Epidermal melanocyte (primary cell): ENCODE measurements around the gene RXRB.

Source experiments
- DNase-seq: peaks from one replicate; pipeline ENCODE4 v3.0.0; 2011; ENCODE audit warnings: low spot score; ENCODE audit not compliant: insufficient read length

Gene RXRB

GRCh38 chr6:33197431-33198048 lies 2.9 kb downstream of the RXRB start:
- DNase-seq, result peak; percentile 81

DNA sequence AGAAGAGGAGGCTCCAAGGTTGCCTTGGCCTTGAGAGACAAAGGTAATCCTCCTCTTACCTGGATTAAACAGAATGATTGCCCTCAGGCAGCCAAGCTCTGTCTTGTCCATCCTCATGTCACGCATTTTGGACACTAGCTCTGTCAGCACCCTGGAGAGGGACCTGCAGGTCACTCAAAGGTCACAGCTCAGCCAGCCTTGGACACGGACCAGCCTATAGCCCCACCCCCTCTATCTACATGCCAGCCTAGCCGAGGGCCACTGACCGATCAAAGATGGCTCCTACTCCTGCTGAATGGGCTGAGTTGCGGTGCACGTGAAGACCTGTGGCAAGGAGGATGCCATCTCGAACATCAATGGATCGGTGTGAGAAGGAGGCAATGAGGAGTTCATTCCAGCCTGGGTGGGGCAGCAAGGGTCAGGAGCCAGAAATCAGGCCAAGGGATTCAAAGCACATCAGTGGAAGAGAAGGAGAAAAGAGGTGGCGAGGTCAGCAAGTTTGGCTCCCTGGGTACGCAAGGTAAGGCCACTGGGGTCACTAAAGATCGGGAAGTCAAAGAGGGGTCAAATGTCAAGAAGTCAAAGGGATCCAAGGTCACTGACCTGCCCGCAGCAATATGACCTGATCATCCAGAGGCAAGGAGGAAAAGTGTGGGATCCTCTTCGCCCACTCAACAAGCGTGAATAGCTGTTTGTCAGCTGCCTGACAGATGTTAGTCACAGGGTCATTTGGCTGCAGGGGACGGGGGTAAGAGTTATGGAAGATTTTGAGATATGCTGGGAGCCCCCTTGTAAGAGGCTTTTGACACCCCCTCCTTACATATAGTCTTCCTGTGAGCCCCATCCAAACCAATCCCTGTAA lies 4.9 kb downstream of the RXRB start:
- no peak for DNase-seq

DNA sequence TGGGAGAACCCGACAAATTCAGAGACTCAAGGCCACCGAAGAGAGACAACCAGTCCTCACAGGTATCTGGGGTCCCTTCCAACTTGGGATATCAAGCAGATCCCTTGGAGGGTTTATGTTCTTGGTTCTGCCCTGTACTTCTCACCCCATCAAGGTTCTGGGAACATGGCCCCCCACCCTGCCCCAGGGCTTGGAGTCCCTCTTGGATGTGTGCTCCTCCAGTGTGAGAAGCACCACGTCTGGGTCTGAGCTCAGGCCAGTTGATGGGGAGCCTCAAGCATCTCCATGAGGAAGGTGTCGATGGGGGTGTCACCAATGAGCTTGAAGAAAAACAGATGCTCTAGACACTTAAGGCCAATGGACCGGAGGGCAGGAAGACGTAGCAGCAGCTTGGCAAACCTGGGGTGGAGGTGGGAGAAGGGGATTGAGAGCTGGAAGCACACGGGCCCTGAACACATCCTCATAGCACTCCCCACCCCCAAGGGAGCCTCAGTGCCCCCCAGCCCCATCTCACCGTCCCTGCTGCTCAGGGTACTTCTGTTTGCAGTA lies 6.0 kb downstream of the RXRB start:
- DNase-seq, result no peak

DNA sequence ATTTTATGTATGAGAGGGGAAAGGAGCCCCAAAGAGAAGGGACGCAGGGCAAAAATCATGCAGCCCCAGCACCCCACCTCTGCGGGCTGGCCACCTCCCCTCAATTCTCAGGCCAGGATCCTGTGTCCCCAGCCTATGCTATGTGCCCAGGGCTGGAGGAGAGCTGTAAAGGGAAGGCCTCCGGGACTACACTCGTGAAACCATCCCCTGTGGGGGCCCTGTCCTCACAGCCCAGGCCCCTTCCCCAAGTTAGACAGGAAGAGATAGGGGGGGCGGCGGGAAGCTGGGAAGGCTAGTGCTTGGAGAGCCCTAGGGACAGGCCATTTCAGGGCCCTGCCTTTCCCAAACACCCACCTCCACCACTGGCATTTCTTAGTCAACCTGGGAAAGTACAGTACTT lies 6.8 kb downstream of the RXRB start:
- no peak for DNase-seq

GRCh38 chr6:33192671-33193602 lies 7.5 kb downstream of the RXRB start:
- peak; percentile 78 for DNase-seq

GRCh38 chr6:33192105-33192646 lies 8.3 kb downstream of the RXRB start, which contains the start of gene COL11A2:
COL11A2 (minus strand) TSS chr6:33192467; CDS start chr6:33192240, 227 bp downstream.
- no peak for DNase-seq

DNA sequence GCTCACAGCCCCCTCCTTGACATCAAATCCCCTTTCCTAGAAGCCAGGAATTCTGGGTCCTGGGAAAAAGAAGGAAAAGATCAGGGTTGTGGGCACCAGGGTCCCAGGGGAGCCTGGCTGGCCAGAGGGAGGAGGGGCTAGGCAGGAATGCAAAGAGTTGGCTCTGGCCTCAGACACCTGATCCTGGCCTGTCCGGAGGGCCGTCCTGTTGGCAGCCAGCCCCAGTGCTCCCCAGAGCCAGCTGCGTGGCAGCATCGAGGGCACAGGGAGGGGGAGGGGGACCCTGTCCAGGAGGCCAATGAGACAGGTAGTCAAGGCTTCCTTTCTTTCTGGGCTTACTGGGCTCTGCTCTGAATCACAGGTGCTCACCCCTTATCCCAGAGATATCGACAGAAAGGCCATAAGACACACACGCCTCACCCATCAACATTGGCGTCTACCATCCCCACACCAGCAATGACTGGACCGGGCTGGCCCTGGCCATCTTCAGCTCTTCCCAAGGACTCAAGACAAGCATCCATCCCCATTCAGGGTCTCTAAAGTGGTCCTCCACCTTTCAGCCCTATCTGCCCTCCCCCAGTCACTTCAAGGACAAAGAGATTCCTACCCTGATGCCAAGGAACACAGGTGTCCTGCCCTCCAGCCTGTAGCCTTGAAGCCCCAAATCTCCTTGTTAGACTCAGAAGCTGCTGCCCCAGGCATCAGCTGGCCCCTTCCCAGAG lies 8.9 kb downstream of the RXRB start:
- DNase-seq, result no peak

GRCh38 chr6:33190504-33191107 lies 9.9 kb downstream of the RXRB start:
- DNase-seq, result no peak

DNA sequence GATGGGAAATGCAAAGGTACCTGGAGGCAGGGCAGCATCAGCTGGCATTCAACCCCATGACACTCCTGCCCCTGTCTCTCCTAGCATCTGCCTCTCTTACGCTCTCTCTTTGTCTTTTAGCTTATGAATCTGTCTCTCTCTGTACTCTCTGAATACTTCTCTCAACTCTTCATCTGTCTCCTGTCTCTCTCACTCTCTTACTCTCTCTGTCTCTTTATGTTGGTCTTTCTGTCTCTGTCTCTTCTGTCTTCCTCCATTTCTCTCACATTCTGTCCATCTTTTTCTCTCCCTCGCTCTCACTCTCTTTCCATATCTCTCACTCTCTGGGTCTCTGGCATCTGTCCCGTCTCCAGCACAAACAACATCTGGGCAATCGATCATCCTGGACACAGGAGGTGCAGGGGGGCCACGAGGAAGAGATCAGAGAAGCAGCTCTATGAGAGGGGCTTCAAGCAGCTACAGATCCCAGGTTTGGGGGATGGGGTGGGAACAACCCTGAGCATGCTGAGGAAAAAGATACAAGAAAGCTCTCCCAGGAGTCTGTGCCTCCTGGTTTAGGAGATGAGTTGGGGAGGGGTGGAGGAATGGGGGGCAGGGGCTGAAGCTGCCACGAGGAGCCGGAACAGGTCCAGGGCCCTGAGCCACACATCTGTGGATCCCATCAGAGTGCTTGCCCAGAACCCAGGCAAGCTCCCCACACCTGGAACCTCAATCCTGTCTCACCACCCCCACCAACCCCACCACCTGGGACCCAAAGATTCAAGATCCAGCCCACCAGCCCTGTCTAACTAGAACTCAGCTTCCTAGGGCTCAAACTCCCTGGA lies 10.6 kb downstream of the RXRB start:
- DNase-seq, result no peak

- no peak for DNase-seq
Measured at GRCh38 chr6:33189164-33189563, 11.3 kb downstream of the RXRB start.

GRCh38 chr6:33187809-33188208 lies 12.7 kb downstream of the RXRB start:
- DNase-seq, result no peak

DNA sequence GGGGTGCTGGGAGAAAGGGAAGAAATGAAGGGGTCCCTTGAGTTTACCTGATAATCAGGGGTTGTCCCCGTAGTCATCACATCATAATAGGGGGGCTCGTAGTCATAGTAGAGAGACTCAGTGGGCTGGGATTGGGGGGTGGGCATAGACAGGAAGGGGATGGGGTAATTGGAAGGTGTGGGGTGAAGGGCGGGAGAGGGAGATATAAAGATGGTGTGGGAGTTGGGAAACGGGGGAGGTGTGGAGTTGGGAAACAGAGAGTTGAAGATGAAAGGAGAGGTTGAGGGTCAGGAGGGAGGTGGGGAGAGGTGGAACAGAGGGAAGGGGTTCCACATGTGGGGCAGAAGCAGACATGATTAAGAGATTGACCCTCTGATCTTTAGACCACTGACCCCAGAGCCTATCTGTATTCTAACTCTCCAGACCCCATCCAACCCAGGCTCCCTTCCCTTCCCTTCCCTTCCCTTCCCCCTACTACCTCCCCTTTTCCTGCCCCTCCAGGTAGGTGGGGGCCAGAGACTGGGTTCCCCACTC lies 14.7 kb downstream of the RXRB start:
- DNase-seq, result no peak

GRCh38 chr6:33185190-33185589 lies 15.3 kb downstream of the RXRB start:
- no peak for DNase-seq

- DNase-seq, result no peak
Measured at GRCh38 chr6:33183071-33183683, 17.3 kb downstream of the RXRB start.

GRCh38 chr6:33181141-33181540 lies 19.3 kb downstream of the RXRB start:
- no peak for DNase-seq

GRCh38 chr6:33178755-33179475 lies 21.6 kb downstream of the RXRB start:
- no peak for DNase-seq

DNA sequence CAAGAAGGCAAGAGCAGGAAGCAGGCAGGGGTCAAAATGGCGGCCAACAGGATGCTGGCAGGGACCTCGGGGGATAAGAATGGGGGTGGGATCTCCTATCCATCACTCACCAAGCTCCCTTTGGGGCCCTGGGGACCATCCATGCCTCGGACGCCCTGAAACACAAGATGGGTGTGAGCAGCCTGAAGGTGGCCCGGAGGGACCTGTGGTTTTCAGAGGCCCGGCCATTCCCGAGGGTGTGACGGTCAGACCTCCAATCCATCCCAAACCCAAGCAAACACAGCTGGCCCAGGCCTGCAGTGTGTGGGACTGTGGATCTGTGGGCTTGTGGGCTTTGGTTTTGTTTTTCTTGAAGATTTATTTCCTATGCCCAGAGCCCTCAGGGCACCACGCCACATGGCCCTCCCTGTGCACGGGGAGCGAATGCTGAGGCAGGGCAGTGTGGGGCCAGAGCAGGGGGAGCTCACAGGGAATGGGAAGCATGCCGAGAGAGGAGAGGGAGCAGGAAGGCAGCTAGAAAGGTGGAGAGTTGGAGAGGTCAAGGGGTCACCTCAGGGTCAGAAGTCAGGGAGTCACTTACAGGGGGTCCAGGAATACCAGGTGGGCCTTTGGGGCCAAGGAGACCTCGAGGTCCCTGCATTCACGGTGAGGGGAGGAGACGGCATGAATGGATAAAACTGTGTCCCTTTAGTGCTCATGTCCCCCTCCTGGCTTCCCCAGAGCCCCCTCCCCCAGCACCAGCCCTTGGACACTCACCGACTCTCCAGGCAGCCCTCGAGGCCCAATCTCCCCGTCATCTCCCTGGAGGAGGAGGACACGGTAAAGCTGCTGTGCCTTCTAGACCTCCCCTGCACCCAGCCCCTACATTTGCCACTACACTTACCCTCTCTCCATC lies 22.7 kb downstream of the RXRB start:
- peak; percentile 75 for DNase-seq
